Ishikawa (cell line): ENCODE measurements around the gene NBAS.

ENCODE experiments used
- CEBPB ChIP-seq: IDR thresholded peaks from 2 replicates; pipeline ENCODE4 v1.6.1; 2012
- CREB1 ChIP-seq: IDR thresholded peaks from 2 replicates; pipeline ENCODE4 v1.6.1; 2012; ENCODE audit warnings: low read depth
- EGR1 ChIP-seq: IDR thresholded peaks from 2 replicates; pipeline ENCODE4 v1.6.1; 2012
- EP300 ChIP-seq: IDR thresholded peaks from 2 replicates; pipeline ENCODE4 v1.6.1; 2012; ENCODE audit warnings: borderline replicate concordance
- FOXM1 ChIP-seq: IDR thresholded peaks from 2 replicates; pipeline ENCODE4 v1.6.1; 2012; ENCODE audit warnings: low read depth, borderline replicate concordance
- MAX ChIP-seq: IDR thresholded peaks from 2 replicates; pipeline ENCODE4 v1.6.1; 2012
- NFIC ChIP-seq: IDR thresholded peaks from 2 replicates; pipeline ENCODE4 v1.6.1; 2012
- RAD21 ChIP-seq: IDR thresholded peaks from 2 replicates; pipeline ENCODE4 v1.6.1; 2012; ENCODE audit warnings: low read depth
- REST ChIP-seq: IDR thresholded peaks from 2 replicates; pipeline ENCODE4 v1.6.1; 2012; ENCODE audit warnings: low read depth, mild to moderate bottlenecking
- TAF1 ChIP-seq: IDR thresholded peaks from 2 replicates; pipeline ENCODE4 v1.6.1; 2012; ENCODE audit warnings: low read depth, mild to moderate bottlenecking
- TCF12 ChIP-seq: IDR thresholded peaks from 2 replicates; pipeline ENCODE4 v1.6.1; 2012; ENCODE audit warnings: low read depth
- TEAD4 ChIP-seq: IDR thresholded peaks from 2 replicates; pipeline ENCODE4 v1.6.1; 2012
- USF1 ChIP-seq: IDR thresholded peaks from 2 replicates; pipeline ENCODE4 v1.6.1; 2012
- YY1 ChIP-seq: IDR thresholded peaks from 2 replicates; pipeline ENCODE4 v1.6.1; 2012; ENCODE audit warnings: low read depth
- ZBTB7A ChIP-seq: IDR thresholded peaks from 2 replicates; pipeline ENCODE4 v1.6.1; 2012; ENCODE audit warnings: low read depth

Gene NBAS

GRCh38 chr2:15200581-15200980 is 360.6 kb downstream of the NBAS start:
- no peak for TF ChIP-seq RAD21
- TF ChIP-seq EP300 = no peak
- TF ChIP-seq FOXM1 = no peak
- TF ChIP-seq ZBTB7A = no peak
- no peak for TF ChIP-seq TAF1
- TF ChIP-seq USF1 = no peak
- no peak for TF ChIP-seq TEAD4
- TF ChIP-seq REST = no peak
- TF ChIP-seq YY1 = no peak
- no peak for TF ChIP-seq CEBPB
- no peak for TF ChIP-seq TCF12
- TF ChIP-seq CREB1 = no peak
- TF ChIP-seq EGR1 = no peak

DNA sequence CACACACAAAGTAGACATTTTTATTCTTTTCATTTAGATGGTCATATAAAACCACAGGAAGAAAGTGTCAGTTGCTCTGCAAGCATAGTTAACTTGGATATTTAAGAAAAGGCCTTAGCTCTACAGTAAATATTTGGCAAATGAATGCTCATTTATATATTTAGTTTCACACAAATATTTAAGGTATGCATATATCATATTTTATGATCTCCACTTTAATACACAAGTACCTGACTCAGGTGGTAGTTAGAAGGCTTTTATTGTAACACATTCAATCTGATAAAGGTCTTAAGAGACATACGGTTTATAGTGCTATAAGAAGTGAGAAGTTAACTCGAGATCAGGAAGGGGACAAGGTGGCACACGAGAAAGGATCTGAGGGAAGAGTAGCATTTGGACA is 363.1 kb downstream of the NBAS start:
- TF ChIP-seq EGR1 (no peak), TEAD4 (no peak), EP300 (no peak), REST (no peak), ZBTB7A (no peak), YY1 (no peak), USF1 (no peak), MAX (no peak), NFIC (no peak), TCF12 (no peak), FOXM1 (no peak), CREB1 (no peak), CEBPB (no peak), TAF1 (no peak), RAD21 (no peak)

DNA sequence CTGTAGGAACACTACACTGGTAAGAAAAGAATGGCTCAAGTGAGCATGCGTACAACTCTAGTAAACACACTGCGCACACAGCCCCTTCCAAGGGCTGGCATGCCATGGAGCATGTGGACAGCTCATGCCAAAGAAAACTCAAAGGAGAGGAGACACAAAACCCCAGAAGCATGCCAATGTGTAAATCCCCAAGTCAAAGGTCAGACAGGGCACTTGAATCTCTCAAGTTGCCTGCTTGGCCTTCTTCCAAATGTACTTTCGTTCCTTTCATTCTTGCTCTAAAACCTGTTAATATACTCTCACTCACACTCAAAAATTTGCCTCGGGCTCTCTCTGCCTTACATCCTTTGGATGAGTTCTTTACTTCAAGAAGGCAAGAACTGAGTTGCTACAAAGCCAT is 365.3 kb downstream of the NBAS start:
- TF ChIP-seq MAX = no peak
- TF ChIP-seq TAF1 = no peak
- no peak for TF ChIP-seq EP300
- no peak for TF ChIP-seq USF1
- TF ChIP-seq CEBPB = no peak
- TF ChIP-seq NFIC = no peak
- no peak for TF ChIP-seq RAD21
- TF ChIP-seq CREB1 = no peak
- no peak for TF ChIP-seq TEAD4
- no peak for TF ChIP-seq TCF12
- no peak for TF ChIP-seq ZBTB7A
- TF ChIP-seq REST = no peak

GRCh38 chr2:15191789-15192188 is 369.3 kb downstream of the NBAS start:
- no peak for TF ChIP-seq EGR1
- no peak for TF ChIP-seq YY1
- no peak for TF ChIP-seq EP300
- no peak for TF ChIP-seq MAX
- no peak for TF ChIP-seq TCF12
